HG03558 (cell line): Measurements from ENCODE around the gene AMY2B.
"Not testable (repeated sequence)": the region's sequence is repeated elsewhere in the genome, so short reads cannot be mapped to it uniquely, and the experiment has no call there.

Source experiments
- ATAC-seq: cut with Tn5 transposase; IDR thresholded peaks from one replicate; pipeline ENCODE4 v1.9.1; 2021; ENCODE audit warnings: moderate number of reproducible peaks; ENCODE audit not compliant: unreplicated experiment; ENCODE audit errors: extremely low read depth

Gene AMY2B

DNA sequence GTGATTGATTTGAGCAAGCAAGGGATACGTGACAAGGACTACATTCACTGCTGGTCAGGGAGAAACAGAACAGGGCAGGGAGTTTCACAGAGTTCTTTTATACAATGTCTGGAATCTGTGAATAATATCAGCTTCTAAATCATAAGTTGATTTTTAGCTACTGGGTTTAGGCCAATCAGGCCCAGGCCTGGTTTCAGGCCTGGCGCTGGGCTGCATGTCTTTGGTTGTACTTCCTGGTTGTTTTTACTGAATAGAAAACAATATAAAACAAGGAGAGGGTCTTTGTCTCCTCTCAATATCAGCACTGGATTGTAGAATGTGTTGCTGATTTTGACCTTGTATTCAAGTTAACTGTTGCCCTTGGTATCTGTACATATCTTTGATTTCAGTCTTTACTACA, 45.0 kb downstream of the AMY2B start:
- ATAC-seq, result no peak

DNA sequence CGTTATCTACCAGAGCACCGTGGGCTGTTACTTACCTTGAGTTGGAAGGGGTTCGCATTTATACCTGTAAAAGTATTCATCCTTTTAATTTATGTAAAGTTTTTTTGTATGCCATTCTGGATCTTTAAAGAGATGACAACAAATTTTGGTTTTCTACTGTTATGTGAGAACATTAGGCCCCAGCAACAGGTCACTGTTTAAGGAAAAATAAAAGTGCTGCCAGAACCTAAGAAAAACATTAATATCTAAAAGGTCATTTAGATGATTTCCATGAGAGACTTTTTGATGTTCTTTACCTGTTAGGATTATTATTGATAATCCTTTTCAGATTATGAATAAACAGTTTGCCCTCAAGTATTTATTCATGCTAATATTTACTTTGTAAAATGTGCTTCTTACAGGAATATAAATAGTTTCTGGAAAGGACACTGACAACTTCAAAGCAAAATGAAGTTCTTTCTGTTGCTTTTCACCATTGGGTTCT, 45.6 kb downstream of the AMY2B start, which contains the start of gene AMY2A:
Gene AMY2A (plus strand): TSS at position 434 of the 484 bp plus-strand sequence. CDS start 14 bp downstream, at position 448.
- not testable (repeated sequence) for ATAC-seq

DNA sequence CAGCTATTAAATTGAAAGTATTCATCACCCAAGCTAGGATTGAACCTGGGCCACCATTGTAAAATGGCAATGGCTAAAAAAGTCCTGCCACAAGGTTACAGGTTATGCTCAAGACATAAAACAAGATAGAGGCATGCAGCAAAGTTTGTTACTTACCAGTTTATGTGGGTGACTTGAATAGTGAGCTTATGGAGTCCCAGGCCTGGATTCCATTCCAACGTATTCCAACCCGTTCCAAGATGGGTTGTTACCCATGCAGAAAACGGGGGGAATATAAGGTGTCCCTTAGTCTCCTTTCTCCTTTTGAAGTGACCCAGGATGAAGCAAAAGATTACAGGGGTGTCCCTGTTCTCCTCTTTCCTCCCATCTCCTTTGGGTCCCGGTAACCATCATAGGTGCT, 56.0 kb downstream of the AMY2B start:
- ATAC-seq, result not testable (repeated sequence)
